ENCODE results near the gene ANKEF1. TPM values are rescaled to one million over a fixed set of nuclear protein-coding genes. Genes with fewer than 3 reads are reported as not detected.

Gene ANKEF1
- total RNA-seq: 2.9 and 6.6 TPM in 2 replicates

DNA sequence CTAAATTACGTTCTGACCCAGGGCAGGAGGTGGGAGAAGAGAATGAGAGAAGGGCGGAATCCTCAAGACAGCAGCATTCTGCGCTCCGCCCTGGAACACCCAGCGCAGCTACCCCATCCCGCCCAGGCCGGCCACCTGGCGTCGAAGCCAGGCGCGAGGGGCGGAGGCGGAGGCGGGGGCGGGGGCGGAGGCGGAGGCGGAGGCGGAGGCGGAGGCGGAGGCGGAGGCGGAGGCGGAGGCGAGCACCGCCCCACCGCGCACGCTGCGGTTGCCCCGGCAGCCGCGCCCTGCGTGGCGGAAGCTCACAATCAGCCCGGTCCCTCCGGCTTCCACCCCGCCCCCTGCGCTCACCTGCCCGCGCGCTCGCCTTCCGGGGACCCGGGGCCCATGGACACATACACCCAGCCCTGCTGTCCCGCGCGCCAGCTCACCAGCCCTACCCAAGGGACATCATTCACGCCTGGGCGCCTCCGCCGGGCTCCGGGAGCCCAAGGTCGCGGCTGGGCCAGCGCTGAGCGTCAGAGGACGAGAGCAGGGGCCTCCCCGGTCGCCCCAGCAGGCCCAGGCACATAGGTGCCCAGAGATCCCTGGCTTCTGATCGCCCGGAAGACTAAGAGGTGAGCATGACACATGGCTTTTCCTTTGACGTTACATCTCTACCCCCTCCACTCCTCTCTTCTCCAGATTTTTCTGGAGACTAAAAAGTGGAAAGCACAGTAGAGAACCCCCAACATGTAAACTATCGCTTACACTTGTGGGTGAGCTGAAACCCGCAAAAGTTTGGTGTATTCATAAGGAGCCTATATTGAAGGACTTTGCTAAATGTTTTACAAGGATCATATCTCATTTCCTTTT lies at the start of gene ANKEF1:
ANKEF1 (plus strand) TSS at position 271 of the 855 bp plus-strand sequence. CDS start 3,315 bp downstream, outside the sequence.

Other genes with a start within 250 kb of the ANKEF1 start
- under 0.01 TPM in 1 of 2 replicates, not detected in the other for gene PAK5, start 195.9 kb upstream of the ANKEF1 start, total RNA-seq
- not detected in 2 replicates for gene SNAP25, start 183.8 kb downstream of the ANKEF1 start, total RNA-seq